HG02759 (cell line): ENCODE data around the gene MCTP1.
"Not testable (repeated sequence)": the region's sequence is repeated elsewhere in the genome, so short reads cannot be mapped to it uniquely, and the experiment has no call there.

ENCODE experiments used
- ATAC-seq: cut with Tn5 transposase; IDR thresholded peaks from one replicate; pipeline ENCODE4 v1.9.1; 2021; ENCODE audit warnings: mild to moderate bottlenecking, moderate library complexity; ENCODE audit not compliant: unreplicated experiment

MCTP1 gene

DNA sequence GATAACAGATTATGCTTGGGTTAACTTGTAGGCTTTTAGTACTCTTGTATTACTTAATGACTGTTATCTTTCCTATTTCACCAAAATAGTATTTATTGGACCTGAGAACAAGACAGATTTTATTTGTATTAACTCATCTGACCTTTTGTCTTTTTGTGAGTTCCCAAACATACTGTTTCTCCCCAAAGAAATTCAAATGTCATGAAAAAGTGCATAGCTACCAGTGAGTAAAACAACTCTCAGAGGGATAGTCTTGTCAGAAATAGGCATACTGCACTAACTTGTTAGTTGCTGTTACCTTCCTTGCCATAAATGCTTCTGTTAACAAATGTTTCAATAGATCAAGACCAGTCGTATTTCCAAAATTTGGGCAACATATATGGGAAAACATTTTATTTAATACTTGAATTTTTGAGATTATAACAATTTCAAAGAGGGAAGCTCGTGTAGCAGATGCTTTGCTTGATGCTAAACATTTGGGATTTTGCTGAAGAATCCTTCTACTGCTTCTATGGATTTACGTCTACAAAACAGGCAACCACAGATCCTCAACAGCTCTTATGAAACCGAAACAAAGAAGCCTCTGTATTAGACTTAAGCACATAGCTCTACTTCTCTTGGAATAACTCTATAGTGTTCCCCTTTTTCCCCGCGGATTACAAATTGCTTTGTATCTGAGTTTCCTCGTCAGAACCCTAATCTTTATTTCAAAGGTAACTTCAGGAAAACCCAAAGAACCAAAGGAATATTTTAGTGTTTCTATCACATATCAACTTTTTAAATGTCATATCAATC, 248.8 kb downstream of the MCTP1 start:
- peak; percentile 63 for ATAC-seq

DNA sequence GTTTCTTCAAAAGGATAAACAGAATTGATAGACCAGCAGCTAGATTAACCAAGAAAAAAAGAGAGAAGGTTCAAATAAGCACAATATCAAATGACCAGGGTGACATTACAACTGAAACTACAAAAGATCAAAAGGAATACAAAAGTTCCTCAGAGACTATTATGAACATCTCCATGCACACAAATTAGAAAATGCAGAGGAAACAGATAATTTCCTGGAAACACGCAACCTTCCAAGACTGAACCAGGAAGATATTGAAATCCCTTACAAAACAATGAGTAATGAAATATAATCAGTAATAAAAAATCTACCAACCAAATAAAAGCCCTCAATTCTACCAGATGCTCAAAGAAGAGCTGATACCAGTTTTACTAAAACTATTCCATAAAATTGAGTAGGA, 252.1 kb downstream of the MCTP1 start:
- no peak for ATAC-seq

- ATAC-seq, result peak; percentile 58
These were observed 255.1 kb downstream of the MCTP1 start for GRCh38 chr5:95029569-95030366.

GRCh38 chr5:95027775-95028174, 257.1 kb downstream of the MCTP1 start:
- peak; percentile 26 for ATAC-seq

DNA sequence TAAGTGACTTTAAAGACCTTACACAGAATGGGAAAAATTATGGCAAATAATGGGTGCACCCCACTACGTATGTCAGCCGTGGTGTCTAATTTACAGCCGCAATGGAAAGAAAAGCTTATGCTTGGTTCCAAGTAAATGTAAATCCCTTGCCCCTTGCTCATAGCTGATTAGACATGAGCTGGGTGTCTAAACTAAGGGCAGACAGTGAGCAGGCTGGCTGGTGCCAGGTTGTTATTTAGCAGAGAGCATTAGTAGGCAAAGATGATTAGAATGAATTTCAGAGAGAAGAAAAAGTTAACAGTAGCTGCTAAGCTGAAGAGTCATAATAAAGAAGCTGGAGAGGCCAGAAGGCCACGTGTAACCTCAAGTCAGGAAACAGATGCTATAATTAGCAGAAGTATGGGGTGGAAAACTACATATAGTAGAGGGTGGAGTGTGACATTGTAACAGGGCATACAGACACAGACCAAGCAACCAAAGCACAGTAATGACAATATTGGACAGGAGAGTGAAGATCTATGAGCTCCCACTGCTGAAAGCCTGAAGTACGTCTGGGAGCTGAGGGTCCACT, 257.7 kb downstream of the MCTP1 start:
- ATAC-seq, result peak; percentile 36

GRCh38 chr5:95026718-95027117, 258.2 kb downstream of the MCTP1 start:
- no peak for ATAC-seq

GRCh38 chr5:95022967-95023695, 261.8 kb downstream of the MCTP1 start:
- ATAC-seq, result peak; percentile 69

- ATAC-seq, result no peak
These were observed 264.5 kb downstream of the MCTP1 start for GRCh38 chr5:95020345-95020744.

DNA sequence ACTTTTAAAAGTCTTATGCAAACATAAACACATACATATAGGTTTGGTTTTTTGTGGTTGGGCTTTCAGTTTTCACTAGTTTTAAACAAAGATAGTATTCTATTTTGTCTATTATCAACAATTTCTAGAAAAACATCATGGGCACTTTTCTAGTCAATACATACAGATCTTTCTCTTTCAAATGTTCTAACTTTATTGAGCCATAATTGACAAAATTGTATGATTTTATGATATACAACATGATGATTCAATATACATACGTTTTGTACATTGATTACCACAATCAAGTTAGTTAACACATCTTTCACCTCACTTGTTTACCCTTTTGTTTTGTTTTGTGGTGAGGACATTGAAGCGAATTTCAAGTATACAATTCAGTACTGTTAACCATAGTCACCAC, 265.9 kb downstream of the MCTP1 start:
- no peak for ATAC-seq

- ATAC-seq, result no peak
These were observed 266.4 kb downstream of the MCTP1 start for GRCh38 chr5:95018511-95018910.

- no peak for ATAC-seq
These were observed 275.1 kb downstream of the MCTP1 start for GRCh38 chr5:95009812-95010211.

- ATAC-seq, result peak; percentile 77
These were observed 276.8 kb downstream of the MCTP1 start for GRCh38 chr5:95007921-95008597.

DNA sequence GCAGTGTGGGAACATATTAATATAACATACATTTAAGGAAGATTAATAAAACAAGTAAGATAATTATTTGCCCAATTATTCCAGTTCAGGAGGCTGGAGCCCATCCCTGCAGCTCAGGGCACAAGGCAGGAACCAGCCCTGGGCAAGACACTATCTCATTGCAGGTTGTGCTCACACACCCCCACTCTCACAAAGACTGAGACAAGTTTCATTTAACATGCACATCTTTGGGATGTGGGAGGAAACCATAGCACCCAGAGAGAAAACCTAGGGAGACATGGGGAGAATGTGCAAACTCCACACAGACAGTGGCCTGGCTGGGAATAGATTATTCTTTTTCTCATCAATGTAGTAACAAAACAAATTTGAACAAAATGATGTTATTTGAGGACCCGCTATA, 279.1 kb downstream of the MCTP1 start:
- ATAC-seq, result no peak

- ATAC-seq, result no peak
These were observed 286.2 kb downstream of the MCTP1 start for GRCh38 chr5:94998670-94999069.

DNA sequence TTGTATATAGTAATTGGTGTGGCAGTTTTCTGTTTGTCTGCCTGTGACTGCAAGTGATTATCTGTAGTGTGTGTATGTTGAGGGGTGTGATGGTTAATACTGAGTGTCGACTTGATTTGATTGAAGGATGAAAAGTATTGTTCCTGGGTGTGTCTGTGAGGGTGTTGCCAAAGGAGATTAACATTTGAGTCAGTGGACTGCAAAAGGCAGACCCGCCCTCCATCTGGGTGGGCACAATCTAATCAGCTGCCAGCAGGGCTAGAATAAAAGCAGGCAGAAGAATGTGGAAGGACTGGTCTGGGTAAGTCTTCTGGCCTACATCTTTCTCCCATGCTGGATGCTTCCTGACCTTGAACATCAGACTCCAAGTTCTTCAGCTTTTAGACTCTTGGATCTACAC, 290.4 kb downstream of the MCTP1 start:
- not testable (repeated sequence) for ATAC-seq

GRCh38 chr5:94993491-94993890, 291.4 kb downstream of the MCTP1 start:
- ATAC-seq, result no peak

DNA sequence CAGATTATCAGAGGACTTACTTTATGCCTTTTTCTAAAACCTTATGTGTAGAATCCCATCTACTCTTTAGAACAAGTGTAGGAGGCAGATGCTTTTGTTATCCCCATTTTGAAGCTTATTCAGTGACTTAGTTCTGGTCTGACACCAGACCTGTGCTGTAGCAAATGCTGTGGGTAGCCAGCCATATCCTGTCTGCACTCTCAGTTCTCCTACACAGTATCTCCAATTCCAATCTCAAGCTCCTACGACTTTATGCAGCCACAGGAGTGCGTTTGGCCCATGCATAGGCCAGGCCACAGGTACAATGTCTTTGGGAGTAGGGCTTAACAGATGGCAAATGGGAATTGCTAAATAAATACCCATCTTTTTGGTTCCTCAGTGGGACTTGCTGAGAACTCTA, 292.6 kb downstream of the MCTP1 start:
- ATAC-seq, result peak; percentile 75

- no peak for ATAC-seq
These were observed 300.9 kb downstream of the MCTP1 start for GRCh38 chr5:94983861-94984535.

- ATAC-seq, result no peak
These were observed 307.5 kb downstream of the MCTP1 start for GRCh38 chr5:94977437-94977836.

DNA sequence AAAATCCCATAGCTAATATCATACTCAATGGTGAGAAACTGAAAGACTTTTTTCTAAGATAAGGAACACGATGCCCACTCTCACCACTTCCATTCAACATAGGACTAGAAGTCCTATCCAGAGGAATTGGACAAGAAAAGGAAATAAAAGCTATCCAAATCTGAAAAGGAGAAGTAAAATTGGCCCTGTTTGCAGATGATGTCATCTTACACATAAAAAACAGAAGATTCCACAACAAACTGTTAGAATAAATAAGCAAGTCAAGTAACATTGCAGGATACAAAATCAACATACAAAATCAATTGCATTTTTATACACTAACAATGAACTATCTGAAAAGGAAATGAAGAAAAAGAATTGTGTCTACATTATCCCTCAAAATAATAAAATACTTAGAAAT, 308.0 kb downstream of the MCTP1 start:
- no peak for ATAC-seq
